SU-DHL-6 (cell line): ENCODE data around the gene PCDHGB1.

Experiments used
- H2AFZ ChIP-seq: fragments of 200-600 bp; sonication (generic); 2 replicates; pipeline ENCODE4 v1.6.1; 2014; ENCODE audit warnings: low read depth, mild to moderate bottlenecking, moderate library complexity, mixed read lengths, antibody characterized with exemption, low read length; ENCODE audit not compliant: severe bottlenecking
- H3F3A ChIP-seq: fragments of 200-600 bp; shearing (Covaris generic); 2 replicates; pipeline ENCODE4 v1.6.0; 2016; ENCODE audit warnings: antibody characterized with exemption, mild to moderate bottlenecking; ENCODE audit not compliant: insufficient read depth
- H3K27ac ChIP-seq: fragments of 200-600 bp; sonication (generic); 2 replicates; pipeline ENCODE4 v1.5.1; 2016; ENCODE audit warnings: low read depth, mild to moderate bottlenecking, low read length, moderate library complexity, mixed read lengths
- H3K27me3 ChIP-seq: fragments of 200-600 bp; sonication (generic), shearing (Covaris generic); 2 replicates; pipeline ENCODE4 v1.6.0; 2014; ENCODE audit warnings: mild to moderate bottlenecking, low read length
- H3K36me3 ChIP-seq: fragments of 200-600 bp; sonication (generic); 2 replicates; pipeline ENCODE4 v1.6.1; 2014; ENCODE audit warnings: mild to moderate bottlenecking, low read length, mixed read lengths
- H3K4me2 ChIP-seq: fragments of 300-600, 200-600 bp; shearing (Covaris generic), sonication (generic); 2 replicates; pipeline ENCODE4 v1.6.0; 2014; ENCODE audit warnings: low read length, low read depth, mild to moderate bottlenecking; ENCODE audit not compliant: poor library complexity, severe bottlenecking
- H3K4me3 ChIP-seq: fragments of 200-600 bp; sonication (generic); 2 replicates; pipeline ENCODE4 v1.5.1; 2014; ENCODE audit warnings: antibody characterized with exemption, low read length, mild to moderate bottlenecking, mixed read lengths; ENCODE audit not compliant: insufficient read depth, poor library complexity, severe bottlenecking
- H3K79me2 ChIP-seq: fragments of 200-600 bp; sonication (generic); 2 replicates; pipeline ENCODE4 v1.6.1; 2014; ENCODE audit warnings: mild to moderate bottlenecking, low read length, moderate library complexity; ENCODE audit not compliant: insufficient read depth
- H3K9ac ChIP-seq: fragments of 200-600 bp; sonication (generic); 2 replicates; pipeline ENCODE4 v1.7.0; 2014; ENCODE audit warnings: mild to moderate bottlenecking, low read length
- H3K9me2 ChIP-seq: fragments of 200-600 bp; sonication (generic); replicated peaks from 2 replicates; pipeline ENCODE4 v1.6.1; 2014; ENCODE audit warnings: low read length; ENCODE audit not compliant: insufficient read depth
- H3K9me3 ChIP-seq: fragments of 200-600 bp; sonication (generic); 2 replicates; pipeline ENCODE4 v1.6.1; 2014; ENCODE audit warnings: low read length, mixed read lengths; ENCODE audit not compliant: insufficient read depth
- H4K20me1 ChIP-seq: fragments of 200-600 bp; sonication (generic); 2 replicates; pipeline ENCODE4 v1.6.1; 2014; ENCODE audit warnings: low read depth, mild to moderate bottlenecking, antibody characterized with exemption, low read length, moderate library complexity, mixed read lengths
- EZH2phosphoT487 ChIP-seq: fragments of 200-600 bp; sonication (generic), shearing (Covaris generic); conservative IDR thresholded peaks from 2 replicates; pipeline ENCODE4 v1.6.1; 2018; ENCODE audit warnings: mild to moderate bottlenecking, antibody characterized with exemption, low read length, moderate library complexity, mixed read lengths
- TF ChIP-seq, protein P1 (sequence below): fragments of 200-600 bp; sonication (generic); IDR thresholded peaks from one replicate; pipeline ENCODE4 v1.5.1; 2017; ENCODE audit warnings: antibody characterized with exemption, mild to moderate bottlenecking, low read length, moderate library complexity; ENCODE audit not compliant: insufficient read depth, poor library complexity, severe bottlenecking

Gene PCDHGB1

DNA sequence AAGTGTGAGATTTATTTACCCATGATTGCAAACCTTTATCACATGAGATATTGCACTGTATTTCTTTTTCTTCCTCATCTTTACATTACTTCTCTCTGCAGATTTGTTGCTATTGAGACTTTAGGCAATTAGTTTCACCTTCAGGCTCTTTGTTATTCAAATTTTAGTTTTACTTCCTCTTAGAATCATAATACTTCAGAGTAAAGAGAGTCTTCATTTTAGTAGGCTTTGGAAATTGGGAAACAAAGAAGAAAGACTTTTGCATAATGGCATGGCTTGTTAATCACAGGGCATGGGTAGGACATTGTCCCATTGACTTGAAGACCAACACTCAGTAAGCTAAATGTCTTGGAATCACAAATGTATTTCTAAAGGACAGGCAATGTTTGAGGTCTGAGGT is 12.8 kb downstream of the PCDHGB1 start:
- Histone ChIP-seq H3K36me3 (peaks cover 10% of the 10 kb centered on the region; the same call in 1 of the 2 replicates), H3K9me3 (peaks cover 32% of the 10 kb centered on the region; the same call in 1 of the 2 replicates), H3K9me2 (no peaks in the 10 kb centered on the region), H4K20me1 (no peaks in the 10 kb centered on the region), H3F3A (peaks cover 4% of the 10 kb centered on the region; the same call in 1 of the 2 replicates), H3K79me2 (no peaks in the 10 kb centered on the region), H3K9ac (0 out of 2 replicates have a peak overlapping the region, but pooled peaks have one; percentile 5), H3K27ac (peak overlapping the region; percentile 55), H2AFZ (no peak overlapping the region), H3K27me3 (no peaks in the 10 kb centered on the region), H3K4me3 (peak overlapping the region; percentile 36), H3K4me2 (peak overlapping the region; percentile 61)
- TF ChIP-seq EZH2phosphoT487, result no peak
- TF ChIP-seq, protein P1, sequence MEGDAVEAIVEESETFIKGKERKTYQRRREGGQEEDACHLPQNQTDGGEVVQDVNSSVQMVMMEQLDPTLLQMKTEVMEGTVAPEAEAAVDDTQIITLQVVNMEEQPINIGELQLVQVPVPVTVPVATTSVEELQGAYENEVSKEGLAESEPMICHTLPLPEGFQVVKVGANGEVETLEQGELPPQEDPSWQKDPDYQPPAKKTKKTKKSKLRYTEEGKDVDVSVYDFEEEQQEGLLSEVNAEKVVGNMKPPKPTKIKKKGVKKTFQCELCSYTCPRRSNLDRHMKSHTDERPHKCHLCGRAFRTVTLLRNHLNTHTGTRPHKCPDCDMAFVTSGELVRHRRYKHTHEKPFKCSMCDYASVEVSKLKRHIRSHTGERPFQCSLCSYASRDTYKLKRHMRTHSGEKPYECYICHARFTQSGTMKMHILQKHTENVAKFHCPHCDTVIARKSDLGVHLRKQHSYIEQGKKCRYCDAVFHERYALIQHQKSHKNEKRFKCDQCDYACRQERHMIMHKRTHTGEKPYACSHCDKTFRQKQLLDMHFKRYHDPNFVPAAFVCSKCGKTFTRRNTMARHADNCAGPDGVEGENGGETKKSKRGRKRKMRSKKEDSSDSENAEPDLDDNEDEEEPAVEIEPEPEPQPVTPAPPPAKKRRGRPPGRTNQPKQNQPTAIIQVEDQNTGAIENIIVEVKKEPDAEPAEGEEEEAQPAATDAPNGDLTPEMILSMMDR, result no peak

GRCh38 chr5:141363952-141364660 is 14.2 kb downstream of the PCDHGB1 start, which contains the start of gene PCDHGA5:
Gene PCDHGA5 (plus strand): TSS chr5:141364162. CDS start chr5:141364331, 169 bp downstream.
- Histone ChIP-seq H3K9me2 (no peaks in the 10 kb centered on the region), H4K20me1 (no peaks in the 10 kb centered on the region), H3K27me3 (no peaks in the 10 kb centered on the region), H3K36me3 (peaks cover 10% of the 10 kb centered on the region; the same call in 1 of the 2 replicates), H3K79me2 (no peaks in the 10 kb centered on the region), H3K4me3 (peak within 1 kb of the TSS; percentile 36), H3K9ac (0 out of 2 replicates have a peak within 1 kb of the TSS, but pooled peaks have one; percentile 5), H3K27ac (peak within 1 kb of the TSS; percentile 55), H2AFZ (no peak within 1 kb of the TSS), H3K4me2 (peak within 1 kb of the TSS; percentile 61), H3F3A (peaks cover 7% of the 10 kb centered on the region; the same call in 1 of the 2 replicates), H3K9me3 (peaks cover 32% of the 10 kb centered on the region; the same call in 1 of the 2 replicates)
- TF ChIP-seq EZH2phosphoT487, result no peak
- TF ChIP-seq, protein P1, result no peak

DNA sequence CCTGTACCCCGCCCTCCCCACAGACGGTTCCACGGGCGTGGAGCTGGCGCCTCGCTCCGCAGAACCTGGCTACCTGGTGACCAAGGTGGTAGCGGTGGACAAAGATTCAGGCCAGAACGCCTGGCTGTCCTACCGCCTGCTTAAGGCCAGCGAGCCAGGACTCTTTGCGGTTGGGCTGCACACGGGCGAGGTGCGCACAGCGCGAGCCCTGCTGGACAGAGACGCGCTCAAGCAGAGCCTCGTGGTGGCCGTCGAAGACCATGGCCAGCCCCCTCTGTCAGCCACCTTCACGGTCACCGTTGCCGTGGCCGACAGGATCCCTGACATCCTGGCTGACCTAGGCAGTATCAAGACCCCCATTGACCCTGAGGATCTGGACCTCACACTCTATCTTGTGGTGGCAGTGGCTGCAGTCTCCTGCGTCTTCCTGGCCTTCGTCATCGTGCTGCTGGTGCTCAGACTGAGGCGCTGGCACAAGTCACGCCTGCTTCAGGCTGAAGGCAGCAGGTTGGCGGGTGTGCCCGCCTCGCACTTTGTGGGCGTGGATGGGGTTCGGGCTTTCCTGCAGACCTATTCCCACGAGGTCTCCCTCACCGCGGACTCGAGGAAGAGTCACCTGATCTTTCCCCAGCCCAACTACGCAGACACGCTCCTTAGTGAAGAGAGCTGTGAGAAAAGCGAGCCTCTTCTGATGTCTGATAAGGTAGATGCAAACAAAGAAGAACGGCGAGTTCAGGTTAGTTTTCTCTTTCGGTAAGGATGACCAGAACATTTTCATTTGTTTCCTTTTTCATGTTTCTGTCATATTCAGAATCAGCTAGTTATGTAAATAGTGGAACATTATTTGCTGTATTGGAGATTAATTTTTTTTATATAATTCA is 16.4 kb downstream of the PCDHGB1 start:
- TF ChIP-seq, protein P1, result no peak
- no peak for TF ChIP-seq EZH2phosphoT487
- no peaks in the 10 kb centered on the region for H3K27me3 ChIP-seq
- peaks cover 35% of the 10 kb centered on the region; the same call in 1 of the 2 replicates for H3K9me3 ChIP-seq
- no peak overlapping the region for H3K4me2 ChIP-seq
- no peaks in the 10 kb centered on the region for H4K20me1 ChIP-seq
- H3K27ac ChIP-seq, result no peak overlapping the region
- no peak overlapping the region for H3K4me3 ChIP-seq
- H2AFZ ChIP-seq, result no peak overlapping the region
- peaks cover 7% of the 10 kb centered on the region; the same call in 1 of the 2 replicates for H3F3A ChIP-seq
- H3K36me3 ChIP-seq, result peaks cover 17% of the 10 kb centered on the region; the same call in 1 of the 2 replicates
- H3K79me2 ChIP-seq, result no peaks in the 10 kb centered on the region; the same call in 1 of the 2 replicates
- no peaks in the 10 kb centered on the region for H3K9me2 ChIP-seq
- no peak overlapping the region for H3K9ac ChIP-seq
